ENCODE measurements around the gene ABCC10.
"Not testable (repeated sequence)": the region's sequence is repeated elsewhere in the genome, so short reads cannot be mapped to it uniquely, and the experiment has no call there.

The ABCC10 gene

GRCh38 chr6:43496370-43497128 is 69.2 kb downstream of the ABCC10 start:
- DNase-seq, result no peak

DNA sequence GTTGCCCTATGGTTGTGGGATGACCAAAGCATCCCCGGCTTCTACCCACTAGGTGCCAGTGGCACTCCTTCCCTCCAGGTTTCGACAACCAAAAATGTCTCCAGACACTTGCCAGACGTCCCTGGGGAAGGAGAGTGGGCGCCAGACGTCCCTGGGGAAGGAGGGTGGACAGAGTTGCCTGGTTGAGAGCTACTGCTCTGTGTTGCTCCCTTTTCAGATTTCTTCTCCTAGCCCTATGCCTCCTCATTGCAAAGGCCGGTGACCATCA is 69.7 kb downstream of the ABCC10 start:
- no peak for DNase-seq

GRCh38 chr6:43497689-43498088 is 70.3 kb downstream of the ABCC10 start:
- no peak for DNase-seq

- DNase-seq, result not testable (repeated sequence)
Observed at GRCh38 chr6:43498291-43498690, 71.0 kb downstream of the ABCC10 start.

DNA sequence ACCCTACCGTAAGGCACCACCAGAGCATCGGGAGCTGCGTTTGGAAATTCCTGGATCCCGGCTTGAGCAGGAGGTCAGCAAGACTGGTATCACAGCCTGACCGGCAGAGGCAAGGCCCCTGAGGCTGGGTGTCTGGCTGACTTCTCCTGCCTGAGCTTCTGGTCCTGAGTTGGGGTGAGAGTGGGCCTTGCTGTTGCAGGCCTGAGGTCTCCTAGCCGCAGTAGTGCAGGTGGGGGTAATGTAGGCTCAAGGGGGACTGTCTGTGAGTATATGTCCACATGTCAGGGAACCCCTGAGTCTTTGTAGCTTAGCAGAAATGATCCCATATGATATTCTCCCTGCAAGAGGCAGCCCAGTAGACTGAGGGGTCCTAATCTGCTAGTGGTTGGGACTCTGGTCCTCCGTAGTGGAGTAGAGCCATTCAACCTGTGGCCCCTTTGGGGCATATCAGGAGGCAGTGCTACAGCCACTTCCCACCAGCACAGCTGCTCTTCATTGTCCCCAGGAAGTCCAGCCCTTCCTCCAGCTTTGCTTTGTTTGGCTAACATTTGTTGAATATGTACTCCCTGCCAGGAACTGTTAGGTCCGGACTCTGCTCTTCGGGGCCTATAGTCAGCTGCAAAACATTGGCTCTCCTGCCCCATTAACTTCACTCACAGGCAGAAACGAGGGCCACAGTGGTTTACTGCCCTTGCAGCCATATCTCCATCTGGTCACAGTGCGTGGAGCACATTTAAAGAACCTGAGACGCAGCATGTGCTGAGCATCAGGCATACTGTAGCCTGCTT is 71.9 kb downstream of the ABCC10 start:
- no peak for DNase-seq

Measured in T-helper 9 cell (primary cell).